Hepatic stellate cell (primary cell): ENCODE results near the gene KRT81.
"Not testable (repeated sequence)": the region's sequence is repeated elsewhere in the genome, so short reads cannot be mapped to it uniquely, and the experiment has no call there.

Experiments used
- DNase-seq: peaks from one replicate; pipeline ENCODE4 v3.0.0; 2011; ENCODE audit warnings: low spot score

The KRT81 gene

DNA sequence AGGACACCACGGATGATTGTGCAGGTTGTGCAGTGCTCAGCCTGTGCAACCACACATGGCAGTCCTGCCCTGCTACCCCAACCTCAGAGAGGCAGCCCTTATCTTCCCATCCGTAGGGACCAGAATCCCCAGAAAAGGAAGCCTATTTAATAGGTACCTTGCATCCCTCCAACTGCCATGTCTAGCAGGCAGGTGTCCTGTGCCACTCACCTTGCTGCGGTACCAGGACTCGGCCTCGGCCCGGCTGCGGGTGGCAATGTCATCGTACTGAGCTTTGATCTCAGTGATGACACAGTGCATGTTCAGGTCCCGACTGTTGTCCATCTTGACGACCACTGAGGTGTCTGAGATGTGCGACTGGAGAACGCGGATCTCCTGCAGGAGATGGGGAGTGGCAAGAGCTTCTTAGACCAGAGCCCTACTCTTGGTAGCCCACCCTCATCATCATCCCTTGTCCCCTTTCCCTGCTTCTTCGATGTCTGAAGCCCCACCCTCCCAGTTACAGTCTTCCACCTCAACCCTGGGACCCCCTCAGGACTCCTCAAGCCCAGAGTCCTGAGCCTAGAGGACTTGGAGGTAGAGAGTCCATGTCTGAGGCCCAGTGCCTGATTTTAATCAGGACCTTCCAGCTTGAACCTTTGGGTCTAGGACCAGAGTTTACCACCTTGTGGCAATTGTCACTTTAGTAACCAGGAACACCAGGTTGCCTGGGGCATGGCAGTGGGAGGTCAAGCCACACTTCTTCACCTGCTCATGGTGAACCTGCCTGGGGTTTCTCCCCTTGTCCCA lies 37.7 kb downstream of the KRT81 start:
- DNase-seq = no peak

DNA sequence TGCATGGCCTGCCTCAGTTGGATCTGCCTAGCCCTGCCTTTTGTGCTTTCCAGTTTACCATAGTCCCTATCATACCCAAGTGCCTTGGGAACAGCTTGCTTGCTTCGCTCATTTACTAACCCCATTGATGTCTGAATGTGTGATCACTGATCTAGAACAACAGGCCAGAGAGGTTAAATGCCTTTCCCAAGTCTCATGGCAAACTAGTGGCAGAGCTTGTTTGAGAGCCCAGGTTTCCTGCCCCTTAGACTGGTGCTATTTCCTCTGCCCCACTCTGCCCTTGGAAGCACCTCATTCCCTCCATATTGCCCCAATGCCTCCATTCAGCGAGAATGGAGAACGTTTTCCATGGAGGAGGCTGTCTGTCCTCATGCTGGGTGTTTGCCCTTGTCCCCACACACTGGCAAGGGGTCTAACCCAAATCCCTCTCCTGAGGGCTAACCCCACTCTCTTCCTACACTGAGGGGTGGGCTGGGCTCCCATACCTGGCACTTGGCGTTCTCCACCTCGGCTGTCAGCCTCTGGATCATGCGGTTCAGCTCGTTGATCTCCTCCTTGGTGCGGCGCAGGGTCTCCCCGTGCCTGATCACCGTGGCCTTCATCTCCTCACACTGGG lies 38.5 kb downstream of the KRT81 start:
- DNase-seq = no peak

DNA sequence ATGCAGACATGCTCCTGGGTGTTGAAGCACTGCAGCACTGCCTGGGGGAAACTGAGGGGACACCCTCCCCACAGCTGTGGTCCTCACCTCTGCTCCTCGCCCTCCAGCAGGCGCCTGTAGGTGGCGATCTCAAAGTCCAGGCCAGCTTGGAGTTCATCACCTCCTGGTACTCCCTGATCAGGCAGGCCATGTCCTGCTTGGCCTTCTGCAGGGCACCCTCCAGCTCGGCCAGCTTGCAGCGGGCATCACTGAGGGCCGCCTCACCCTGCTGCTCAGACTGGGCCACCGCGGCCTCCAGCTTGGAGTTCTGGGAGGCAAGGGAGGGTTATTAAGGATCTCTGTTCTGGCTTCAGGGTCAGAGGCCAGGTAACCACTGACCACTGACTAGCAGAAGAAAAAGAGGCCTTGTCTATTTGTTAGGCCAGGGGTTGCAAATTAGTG lies 39.1 kb downstream of the KRT81 start:
- not testable (repeated sequence) for DNase-seq

DNA sequence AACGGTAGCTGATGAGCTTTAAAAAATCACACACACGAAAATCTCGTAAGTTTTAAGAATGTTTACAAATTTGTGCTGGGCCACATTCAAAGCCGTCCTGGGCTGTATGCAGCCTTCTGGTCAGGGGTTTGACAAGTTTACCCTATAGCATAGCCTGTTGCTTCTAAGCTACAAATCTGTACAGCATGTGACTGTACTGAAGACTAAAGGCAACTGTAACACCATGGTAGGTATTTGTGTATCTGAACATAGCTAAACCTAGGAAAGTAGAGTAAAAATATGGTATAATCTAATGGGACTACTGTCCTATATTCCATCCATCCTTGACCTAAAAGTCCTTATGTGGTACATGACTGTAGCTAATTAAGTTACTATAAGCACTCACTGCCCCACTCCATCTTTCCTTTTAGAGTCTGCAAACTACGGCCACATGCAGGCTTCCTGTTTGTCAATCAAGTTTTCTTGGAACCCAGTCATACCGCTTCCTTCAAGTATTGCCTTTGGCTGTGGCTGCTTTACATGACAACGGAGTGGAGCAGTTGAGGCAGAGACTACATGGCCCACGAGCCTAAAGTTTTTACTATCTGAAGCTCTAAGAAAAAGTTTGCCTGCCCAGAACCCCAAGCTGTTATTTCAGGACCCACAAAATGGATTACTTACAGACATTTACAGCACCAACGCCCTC lies 39.8 kb downstream of the KRT81 start:
- no peak for DNase-seq

DNA sequence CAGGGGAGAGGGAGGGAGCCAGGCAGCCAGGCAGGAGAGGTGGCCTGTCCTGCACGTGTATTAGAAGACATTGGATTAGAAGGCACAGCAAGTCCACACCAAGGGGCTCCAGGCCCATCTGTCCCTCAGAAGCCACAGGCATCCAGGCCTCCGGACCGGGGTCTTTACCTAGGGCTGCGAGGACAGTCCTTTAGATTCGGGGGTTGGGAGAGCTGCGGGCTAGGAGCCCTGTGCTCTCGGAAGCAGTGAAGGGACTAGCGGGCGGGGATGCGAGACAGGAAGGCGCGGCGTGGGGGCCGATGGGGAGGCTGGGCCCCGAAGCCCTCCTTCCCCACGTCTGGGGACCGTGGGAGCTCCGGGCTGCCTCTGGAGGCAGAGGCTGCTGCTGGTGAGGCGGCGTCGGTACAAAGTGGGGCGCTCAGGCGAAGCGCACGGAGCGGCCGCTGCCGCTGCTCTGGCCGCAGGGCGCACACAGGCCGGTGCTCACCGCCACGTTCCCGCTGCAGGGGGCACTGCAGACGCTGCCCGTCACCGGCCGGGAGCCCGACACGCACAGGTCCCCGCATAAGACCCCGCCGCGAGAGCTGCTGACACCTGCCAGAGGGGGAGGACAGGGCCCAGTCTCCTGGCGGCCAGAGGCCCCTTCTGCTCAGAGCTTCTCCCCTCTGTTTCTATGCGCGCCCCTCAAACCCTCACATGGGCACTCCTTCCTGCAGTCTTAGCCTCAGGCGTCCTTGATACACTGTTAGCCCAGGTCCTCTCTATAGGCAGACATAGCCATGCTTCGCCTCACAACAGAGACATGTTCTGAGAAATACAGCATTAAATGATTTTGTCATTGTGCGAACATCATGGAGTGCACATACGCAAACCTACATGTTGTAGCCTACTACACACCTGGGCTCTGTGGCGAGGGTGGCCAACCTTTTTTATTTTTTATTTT lies 41.0 kb downstream of the KRT81 start:
- no peak for DNase-seq

DNA sequence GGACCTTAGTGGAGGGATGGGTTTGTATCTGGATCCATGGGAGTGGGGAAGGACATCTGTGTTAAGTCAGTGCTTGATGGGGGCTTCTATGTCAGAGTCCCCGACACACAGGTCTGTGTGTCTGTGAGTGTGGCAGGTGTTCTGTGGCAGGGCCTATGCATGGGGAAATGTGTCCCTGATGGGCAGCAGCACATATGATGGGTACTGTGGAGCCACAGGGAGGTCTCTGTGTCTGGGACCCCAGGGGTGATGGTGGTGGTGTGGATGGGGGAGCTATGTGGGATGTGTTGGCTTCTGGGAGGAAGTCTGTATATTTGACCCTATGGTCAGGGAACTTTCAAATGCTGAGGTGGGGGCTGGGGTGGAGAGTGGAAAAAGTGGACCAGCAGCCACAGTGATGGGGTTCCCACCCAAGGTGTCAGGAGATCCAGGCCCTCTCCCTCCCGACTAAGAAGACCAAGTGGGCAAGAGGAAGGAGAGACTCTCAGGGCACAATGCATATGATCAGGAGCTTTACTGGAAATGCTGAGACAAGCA lies 41.8 kb downstream of the KRT81 start:
- DNase-seq = no peak

DNA sequence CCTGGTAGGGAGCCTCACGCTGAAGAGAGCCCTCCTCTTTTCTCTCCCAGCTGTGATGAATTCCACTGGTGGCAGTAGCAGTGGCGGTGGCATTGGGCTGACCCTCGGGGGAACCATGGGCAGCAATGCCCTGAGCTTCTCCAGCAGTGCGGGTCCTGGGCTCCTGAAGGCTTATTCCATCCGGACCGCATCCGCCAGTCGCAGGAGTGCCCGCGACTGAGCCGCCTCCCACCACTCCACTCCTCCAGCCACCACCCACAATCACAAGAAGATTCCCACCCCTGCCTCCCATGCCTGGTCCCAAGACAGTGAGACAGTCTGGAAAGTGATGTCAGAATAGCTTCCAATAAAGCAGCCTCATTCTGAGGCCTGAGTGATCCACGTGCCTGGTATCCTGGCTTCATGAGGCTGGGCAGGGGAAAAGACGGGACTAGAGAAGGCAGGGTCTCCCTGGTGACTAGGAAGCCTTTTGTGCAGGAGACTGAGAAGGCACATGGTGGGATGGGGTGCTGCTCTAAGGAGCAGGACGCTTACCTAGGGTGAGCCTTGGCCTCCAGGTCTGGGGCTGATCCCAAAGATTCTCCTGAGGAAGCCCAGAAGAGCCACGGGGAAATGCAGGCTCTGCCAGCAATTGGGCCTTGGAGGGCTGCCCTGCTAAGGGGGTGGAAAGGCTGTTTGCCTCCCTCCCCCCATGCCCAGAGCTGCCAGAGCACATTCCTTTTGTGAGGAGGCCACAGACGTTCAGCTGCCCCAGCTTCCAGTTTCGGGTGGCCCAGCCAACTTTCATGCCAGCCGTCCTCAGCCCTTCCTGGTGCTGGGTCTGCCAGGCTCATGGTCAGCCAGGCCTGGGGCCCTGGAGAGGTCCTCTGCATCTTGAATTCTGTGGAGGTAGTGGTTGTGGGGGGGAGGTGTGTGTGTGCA lies 42.5 kb downstream of the KRT81 start:
- DNase-seq = no peak

DNA sequence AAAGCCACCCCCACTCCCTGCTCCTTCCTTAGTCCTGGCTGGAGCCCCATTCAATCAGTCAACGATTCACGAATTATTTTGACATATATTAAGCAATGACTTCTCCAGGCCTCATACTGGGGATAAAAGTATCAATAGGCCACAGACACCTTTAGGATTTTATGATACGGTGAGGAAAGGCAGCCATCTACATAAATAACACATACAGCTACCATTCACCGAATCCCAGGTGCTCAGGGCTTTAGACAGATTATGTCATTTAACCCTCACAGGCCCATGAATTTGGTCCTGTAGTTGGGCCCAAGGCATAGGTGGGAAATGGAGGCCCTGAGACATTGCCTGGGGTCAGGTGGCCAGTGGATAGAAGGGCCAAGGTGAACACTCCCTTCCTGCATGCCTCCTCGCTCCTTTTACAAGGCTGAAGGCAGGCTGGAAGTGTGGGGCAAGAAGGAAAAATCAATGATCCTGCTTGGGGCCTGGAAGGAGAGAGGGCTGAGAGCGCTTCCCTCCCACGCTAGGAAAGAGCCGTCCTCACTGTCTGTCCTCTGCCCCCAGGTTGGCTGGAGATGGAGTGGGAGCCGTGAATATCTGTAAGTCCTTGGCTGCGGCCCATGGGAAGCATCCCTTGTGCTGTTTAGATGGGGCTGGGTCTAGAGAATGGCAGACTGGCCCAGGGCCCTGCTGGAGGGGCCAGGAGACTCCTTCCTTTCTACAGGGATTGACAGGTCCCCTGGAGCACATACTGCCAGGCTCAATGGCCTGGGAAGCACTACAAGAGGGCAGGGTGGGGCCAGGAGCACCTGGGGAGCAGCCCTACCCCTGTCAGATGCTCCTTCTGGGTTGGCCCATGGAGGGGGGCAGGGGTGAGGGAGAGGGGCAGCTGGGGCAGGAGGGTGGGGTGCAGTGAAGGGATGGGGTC lies 43.5 kb downstream of the KRT81 start:
- no peak for DNase-seq

DNA sequence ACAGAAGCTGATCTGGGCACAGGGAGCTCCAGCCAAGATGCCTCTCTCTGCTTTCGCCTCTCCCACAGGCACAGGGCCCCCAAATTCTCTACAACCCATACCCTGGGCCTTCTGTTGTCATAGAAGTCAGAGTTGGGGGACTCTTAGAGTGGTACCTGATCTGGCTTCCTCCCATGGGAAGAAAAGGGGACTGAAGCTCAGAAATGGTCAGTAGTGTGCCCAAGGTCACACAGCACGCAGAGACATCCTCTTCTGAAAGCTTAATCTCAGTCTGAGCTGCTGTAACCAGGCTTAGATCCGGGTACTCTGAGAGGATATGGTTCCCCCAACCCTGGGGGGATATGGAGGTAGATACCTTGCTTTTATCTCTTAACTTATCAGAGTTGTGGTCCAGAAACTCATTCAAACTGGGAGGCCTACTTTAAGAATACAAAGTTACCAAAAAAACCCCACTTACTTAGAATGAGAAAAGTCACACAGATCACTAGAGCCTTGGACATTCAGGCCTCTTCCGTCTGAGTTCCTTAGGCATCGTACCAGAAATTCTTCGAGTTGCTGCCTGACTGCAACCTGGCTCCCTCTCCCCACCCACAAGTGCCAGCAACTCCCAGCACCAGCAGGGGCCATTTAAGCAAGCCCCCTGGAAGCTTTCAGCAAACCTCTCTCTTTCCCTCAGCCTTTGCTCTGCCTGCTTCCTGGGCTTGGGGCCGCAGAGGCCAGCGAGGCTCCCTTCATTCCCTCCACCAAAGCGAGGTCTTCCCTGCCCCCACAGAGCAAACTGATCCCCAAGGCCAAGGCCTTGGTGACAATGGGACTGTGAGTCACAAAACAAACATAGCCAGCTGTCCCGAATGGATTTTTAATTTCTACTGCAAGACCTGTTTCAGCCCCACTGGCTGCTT lies 44.4 kb downstream of the KRT81 start:
- no peak for DNase-seq

DNA sequence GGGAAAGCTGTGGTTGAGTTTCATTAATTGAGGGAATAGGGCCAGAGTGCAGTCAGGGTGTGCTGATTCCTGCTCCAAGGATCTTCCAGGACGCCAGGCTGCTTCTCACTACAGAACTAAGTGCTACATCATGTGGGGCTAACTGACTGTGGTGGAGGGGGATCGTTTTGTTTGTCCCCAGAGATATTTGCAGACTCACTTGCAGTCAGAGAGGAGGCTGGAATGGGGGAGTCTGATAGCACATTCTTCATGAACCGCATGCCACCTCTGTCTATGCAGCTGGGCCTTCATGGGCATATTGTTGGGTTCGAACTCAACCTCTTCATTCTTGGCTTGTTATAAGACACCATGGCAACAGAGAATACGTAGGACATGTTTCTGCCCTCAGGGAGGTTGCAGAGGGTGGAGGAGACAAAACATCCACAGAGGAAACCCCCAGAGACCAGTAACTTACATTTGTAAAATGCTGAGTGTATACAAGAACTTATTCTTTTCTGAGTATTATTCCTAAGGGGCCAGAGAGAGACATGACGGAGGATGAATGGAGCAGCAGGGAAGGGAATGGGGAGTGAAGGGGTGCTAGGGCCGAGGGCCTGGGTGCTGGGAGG lies 45.3 kb downstream of the KRT81 start:
- no peak for DNase-seq

DNA sequence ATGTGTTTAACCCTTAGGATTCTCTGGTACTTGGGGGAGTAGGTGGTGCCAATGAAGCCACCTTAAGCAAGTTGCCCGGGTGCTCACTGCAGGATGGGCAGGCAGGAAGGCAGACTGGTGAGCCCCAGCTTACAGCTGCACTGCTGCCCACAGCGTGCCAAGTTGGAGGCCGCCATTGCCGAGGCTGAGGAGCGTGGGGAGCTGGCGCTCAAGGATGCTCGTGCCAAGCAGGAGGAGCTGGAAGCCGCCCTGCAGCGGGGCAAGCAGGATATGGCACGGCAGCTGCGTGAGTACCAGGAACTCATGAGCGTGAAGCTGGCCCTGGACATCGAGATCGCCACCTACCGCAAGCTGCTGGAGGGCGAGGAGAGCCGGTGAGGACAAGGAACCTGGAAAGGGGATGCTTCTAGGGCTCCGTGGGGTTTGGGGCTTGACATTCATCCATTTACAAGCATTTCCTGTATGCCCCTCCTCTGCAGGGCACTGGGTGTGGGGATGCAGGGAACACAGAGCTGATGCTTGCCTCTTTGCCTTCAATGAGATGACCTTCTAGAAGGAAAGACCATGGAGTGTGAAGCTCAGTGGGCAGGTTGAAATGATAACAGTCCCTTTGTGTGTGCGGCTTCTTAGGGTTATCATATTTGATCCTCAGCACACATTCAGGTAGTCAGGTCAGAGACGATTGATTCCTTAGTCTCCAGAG lies 45.9 kb downstream of the KRT81 start:
- no peak for DNase-seq

DNA sequence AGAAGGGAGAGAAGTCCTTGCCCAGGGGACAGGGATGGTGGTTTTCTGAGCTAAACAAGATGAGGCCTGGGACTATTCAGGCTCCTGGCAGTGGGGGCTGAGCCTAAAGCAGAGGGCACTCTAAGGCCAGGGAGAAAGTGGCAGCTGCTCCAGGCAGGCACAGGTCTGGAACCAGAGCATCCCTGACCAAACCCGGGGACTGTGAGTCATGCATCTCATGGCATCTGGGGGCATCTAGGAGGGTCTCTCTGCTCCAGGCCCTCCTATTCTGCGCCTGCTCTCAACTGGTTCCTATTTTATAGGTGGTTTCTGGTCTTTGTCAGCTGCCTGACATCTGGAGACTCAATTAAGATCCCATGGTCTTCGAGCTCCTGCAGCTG lies 46.7 kb downstream of the KRT81 start:
- DNase-seq = no peak

DNA sequence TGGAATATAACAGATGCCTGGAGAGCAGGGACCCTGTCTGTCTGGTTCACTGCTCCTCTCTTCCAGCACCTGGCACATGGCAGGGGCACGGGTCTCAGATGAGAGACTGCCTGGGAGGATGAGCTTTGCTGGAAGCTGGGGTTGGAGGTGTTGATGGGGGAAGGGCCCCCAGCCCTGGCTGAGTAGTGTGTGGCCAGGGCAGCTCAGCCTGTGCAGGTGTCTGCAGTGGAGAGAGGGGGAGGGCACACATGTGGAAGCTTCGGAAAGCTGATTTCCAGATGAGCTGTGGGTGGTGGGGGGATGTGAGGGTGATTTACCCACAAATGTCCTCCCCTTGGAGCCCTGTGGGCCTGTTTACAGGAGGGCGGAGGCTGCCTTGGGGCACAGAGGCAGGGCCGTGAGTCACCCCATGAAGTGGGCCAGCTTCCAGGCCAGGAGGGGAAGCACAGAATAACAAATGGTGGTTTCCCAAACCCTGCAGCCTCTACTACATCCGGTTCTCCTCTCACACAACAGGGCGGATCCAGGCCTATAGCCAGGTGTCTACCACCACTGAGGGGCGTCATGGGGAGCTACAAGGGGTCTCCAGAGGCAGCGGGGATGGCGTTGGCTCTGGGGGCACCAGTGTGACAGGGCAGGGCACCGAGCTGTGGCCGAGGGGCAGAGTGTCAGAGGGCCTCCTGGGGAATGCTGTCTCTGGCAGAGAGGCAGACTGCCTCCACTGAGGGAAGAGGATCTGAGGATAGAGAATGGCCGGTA lies 47.3 kb downstream of the KRT81 start:
- DNase-seq = peak; percentile 97

DNA sequence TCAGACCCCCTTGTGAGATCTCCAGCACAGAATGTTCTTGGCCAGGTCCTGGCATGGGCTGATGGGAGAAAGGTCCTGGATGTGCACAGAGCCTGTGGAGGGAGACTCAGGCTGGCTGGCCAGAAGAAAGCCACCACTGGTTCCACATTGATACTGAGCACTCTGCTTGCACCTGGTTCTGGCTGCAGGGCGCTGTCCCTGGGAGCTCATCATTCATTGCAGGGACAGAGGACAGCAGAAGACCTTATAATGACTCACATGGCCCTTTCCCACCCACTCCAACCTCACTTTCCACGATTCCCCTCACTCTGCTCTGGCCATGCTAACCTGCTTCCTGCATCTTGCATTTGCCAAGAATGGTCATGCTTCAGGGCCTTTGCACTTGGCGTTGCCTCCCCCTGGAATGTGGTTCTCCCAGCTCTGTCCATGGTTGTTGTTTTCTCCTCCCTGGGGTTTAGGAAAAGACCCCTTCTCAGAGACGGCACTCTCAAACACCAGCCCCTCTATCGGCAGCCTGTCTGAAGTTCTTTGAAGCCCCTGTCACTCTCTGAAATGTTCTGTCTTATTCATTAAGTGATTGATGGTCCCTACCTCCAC lies 48.0 kb downstream of the KRT81 start:
- no peak for DNase-seq

DNA sequence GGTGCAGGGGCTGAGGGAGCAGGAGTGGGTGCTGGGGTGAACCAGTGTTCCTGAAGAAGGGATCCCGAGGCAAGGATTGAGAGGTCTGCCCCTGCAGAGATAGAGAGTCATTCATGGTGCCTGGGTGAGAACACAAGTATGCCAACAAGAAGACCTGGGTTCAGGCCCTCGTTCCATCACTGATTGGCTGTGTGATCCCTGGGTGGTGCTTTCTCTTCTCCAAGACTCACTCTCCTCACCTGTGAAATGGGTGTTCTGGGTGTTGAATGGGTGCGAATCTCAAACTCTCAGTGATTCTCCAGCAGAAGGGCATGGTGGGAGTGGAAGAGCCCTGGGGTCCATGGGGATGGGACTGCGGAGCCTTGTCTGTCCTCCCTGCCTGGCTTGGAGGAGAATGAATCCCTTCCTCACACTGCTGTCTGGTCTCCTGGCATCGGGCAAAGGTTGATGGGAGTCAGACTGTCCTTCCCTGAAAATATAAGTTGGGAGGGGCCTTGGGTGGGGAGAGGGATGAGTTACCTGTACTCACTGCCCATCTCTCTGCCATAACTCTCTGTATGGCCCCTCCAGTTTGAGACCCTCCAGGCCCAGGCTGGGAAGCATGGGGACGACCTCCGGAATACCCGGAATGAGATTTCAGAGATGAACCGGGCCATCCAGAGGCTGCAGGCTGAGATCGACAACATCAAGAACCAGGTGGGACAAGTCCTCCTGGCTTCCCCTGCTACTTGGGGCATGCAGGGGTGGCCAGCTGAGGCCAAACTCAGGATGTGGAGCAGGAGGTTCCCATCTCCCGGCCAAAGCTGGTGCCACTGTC lies 48.7 kb downstream of the KRT81 start:
- DNase-seq = no peak
